ENCODE measurements around the gene PATJ.
"Not testable (repeated sequence)": the region's sequence is repeated elsewhere in the genome, so short reads cannot be mapped to it uniquely, and the experiment has no call there.

Gene PATJ, protein sequence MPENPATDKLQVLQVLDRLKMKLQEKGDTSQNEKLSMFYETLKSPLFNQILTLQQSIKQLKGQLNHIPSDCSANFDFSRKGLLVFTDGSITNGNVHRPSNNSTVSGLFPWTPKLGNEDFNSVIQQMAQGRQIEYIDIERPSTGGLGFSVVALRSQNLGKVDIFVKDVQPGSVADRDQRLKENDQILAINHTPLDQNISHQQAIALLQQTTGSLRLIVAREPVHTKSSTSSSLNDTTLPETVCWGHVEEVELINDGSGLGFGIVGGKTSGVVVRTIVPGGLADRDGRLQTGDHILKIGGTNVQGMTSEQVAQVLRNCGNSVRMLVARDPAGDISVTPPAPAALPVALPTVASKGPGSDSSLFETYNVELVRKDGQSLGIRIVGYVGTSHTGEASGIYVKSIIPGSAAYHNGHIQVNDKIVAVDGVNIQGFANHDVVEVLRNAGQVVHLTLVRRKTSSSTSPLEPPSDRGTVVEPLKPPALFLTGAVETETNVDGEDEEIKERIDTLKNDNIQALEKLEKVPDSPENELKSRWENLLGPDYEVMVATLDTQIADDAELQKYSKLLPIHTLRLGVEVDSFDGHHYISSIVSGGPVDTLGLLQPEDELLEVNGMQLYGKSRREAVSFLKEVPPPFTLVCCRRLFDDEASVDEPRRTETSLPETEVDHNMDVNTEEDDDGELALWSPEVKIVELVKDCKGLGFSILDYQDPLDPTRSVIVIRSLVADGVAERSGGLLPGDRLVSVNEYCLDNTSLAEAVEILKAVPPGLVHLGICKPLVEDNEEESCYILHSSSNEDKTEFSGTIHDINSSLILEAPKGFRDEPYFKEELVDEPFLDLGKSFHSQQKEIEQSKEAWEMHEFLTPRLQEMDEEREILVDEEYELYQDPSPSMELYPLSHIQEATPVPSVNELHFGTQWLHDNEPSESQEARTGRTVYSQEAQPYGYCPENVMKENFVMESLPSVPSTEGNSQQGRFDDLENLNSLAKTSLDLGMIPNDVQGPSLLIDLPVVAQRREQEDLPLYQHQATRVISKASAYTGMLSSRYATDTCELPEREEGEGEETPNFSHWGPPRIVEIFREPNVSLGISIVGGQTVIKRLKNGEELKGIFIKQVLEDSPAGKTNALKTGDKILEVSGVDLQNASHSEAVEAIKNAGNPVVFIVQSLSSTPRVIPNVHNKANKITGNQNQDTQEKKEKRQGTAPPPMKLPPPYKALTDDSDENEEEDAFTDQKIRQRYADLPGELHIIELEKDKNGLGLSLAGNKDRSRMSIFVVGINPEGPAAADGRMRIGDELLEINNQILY (N-terminal part only)
- 88.7 to 120 reads per million in 2 donors for total RNA-seq

DNA sequence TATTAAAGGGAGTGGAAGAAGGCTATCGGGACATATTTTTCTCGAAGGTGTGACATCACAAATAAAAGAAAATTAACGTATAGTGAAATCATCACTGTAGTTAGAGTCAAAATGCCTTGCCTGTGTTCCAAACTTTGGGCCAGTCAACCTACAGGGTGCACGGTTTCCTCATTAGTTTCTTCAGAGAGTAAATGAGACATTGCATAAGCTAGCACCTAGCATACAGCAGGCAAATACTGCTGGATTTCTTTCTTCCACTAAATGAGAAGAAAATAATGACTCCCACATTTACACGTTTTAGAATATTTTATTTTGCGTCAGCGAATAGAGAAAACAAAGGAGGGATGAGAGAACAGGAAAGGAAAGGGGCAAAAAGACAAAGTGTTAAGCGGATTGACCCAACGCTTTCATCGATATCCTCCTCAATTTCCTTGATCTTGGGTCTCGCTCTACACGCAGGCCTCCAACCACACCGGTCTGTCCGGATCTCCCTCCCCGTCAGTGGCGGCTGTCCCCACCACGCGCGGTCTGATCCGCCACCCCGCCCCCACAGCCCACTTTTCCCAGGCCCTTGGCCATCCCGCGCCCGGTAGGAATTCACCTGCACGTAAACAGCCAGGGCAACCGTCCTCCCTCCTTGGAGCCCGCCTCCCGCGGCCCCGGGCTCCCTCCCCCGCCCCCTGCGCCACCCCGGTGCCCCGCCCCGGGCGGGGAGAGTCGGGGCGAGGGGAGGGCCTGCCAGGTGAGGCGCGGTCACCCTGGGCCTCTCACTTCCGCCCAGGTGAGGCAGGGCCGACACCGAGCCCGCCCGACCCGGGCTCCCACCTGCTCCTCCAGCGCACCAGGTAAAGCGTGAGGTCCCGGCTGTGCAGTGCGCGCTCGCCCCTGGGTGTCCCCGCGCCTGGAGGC, at the start of gene PATJ:
TSS of gene PATJ (plus strand) at position 770 of the 909 bp plus-strand sequence. CDS start 20,413 bp downstream, outside the sequence.
- DNase-seq, result peak; percentile 51

DNA sequence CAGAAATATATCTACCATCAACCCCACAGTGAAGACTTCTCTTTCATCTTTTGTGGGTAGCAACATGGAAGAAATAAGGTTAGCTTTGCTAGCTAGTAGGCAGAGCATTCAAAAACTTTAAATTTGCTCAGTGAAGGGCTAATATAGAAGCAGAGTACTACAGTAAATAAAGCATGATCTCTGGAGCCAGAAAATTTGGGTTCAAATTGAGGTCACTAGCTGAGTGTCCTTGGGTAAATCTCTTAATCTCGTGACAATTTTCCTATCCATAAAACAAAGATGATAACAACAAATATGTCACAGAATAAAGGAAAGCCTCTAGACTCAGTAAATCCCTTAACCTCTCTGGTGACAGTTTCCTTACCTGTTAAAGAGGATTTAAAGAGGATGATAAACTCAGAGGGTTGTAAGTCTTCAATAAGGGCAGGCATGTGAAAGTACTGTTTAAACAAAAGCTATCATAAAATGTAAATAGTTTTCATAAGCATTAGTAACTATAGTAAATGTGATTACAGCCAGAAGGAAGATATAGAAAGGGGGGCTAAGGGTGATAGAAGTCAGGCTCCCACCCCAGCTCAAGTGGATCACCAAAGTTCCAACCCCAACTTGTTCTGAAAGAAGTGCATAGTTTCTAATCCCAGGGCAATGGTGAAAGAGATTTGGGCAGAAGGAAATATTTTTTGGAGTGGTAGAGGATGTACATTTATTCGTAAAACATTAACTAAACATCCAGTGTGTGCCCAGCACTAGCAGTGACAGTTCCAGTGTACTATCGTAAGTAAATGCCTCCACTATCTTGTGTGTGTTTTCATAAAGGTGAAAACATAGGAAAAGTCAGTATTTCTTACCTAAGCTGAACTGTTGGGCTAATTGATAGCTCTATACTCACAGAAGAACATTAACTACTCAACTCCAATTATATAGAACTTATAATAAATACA, 42.1 kb upstream of the PATJ start:
- no peak for DNase-seq

DNA sequence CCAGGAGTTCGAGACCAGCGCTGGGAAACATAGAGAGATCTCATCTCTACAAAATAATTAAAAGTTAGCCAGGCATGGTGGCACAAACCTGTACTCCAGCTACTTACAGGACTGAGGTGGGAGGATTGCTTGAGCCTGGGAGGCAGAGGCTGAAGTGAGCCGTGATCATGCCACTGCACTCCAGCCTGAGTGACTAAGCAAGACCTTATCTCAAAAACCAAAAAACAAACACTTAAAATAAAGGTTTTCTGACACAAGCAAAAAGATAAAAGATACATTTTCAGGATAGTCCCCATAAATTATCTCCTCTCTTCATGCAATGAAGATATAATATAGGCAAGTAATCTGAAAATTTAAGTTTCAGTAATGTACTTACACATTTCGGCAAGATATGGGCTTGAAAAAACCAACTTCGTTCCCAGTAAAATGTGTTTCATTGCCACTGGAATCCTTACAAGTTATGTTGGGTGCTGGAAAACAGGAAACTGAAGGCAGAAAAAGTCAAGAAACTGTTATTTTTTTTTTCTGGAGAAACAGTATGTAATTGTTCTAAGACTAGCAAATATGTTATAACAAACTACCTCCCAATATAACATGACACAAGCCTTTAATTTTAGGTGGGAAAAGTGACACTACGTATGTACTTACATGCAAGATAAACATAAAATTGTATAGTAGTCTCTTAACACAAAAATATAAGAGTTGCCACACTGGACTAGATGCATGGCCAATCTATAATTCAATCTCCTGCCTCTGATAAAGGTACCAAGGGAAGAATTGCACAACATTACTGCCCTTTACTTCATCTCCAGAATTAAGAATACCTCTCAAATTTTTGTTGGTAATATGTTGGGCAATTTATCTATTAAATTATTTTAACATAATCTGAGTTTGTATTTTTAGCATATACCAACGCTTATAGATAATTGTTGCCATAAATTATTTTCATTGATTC, 33.0 kb upstream of the PATJ start:
- no peak for DNase-seq

DNA sequence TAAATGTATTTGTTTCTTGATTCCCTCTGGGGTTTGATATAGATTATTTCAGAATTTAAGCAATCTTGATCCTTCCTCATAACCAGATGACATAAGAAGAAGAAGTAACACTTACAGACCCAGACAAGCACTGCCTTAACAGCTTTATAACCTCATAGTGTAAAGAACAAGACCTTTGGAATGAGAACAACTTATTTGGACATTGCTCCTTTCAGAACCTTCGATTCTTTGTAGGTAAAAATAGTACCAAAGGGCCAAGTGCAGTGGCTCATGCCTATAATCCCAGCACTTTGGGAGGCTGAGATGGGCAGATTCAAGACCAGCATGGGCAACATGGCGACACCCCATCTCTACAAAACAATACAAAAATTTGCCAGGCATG, 32.4 kb upstream of the PATJ start:
- DNase-seq, result no peak

DNA sequence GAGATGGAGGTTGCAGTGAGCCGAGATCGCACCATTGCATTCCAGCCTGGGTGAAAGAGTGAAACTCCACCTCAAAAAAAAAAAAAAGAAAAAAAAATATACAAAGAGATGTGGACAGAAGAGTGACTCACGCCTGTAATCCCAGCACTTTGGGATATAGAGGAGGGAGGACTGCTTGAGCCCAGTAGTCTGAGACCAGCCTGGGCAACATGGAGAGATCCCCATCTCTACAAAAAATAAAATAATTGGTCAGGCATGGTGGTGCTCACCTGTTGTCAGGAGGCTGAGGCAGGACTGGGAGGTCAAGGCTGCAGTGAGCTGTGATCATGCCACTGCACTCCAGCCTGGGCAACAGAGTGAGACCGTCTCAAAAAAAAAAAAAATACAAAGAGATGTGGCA, 31.0 kb upstream of the PATJ start:
- not testable (repeated sequence) for DNase-seq

DNA sequence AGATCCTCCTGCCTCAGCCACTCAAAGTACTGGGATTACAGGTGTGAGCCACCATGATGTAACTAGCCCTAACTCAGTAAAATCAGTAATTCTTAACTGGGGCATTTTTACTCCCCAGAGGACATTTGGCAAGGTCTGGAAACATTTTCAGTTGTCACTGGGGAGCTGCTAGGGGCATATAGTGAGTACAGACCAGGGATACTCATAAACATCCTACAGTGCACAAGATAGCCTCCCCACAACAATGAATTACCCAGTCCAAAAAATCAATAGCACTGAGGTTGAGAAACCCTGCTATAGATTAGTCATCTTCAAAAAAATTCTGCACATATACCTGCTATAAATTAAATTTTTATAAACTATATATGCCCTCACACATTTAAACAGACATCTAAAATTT, 30.3 kb upstream of the PATJ start:
- no peak for DNase-seq

DNA sequence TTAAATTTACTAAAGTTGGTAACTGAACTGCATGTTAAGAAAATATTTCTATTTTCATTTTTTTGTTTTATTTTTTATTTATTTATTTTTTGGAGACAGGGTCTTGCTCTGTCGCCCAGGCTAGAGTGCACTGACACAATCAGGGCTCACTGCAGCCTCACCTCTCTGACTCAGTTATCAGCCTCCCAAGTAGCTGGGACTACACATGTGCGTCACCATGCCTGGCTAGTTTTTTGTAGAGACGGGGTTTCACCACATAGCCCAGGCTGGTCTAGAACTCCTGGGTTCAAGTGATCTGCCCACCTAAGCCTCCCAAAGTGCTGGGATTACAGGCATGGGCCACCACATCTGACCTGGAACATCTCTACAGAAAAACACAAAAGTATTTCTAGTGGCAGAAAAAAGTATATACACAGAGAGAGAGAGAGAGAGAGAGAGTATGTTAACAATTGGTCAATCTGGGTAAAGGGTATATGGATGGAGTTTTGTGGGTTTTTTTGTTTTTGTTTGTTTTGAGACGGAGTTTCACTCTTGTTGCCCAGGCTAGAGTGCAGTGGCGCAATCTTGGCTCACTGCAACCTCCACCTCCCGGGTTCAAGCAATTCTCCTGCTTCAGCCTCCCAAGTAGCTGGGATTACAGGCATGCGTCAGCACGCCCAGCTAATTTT, 23.1 kb upstream of the PATJ start:
- DNase-seq, result not testable (repeated sequence)

DNA sequence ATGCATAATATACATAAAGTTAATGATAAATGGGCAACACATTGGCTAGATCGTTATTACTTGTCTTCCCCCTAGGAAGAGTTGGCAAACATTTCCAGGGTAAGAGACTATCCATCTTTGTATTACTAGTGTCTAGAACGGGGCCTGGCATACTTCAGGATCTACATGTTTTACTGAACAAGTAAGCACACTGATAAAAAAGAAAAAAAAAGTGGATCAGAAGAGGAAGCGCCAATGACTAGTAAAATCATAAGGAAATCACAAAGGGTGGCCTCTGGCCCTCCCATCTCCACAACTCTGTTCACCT, 17.8 kb upstream of the PATJ start:
- DNase-seq, result no peak

DNA sequence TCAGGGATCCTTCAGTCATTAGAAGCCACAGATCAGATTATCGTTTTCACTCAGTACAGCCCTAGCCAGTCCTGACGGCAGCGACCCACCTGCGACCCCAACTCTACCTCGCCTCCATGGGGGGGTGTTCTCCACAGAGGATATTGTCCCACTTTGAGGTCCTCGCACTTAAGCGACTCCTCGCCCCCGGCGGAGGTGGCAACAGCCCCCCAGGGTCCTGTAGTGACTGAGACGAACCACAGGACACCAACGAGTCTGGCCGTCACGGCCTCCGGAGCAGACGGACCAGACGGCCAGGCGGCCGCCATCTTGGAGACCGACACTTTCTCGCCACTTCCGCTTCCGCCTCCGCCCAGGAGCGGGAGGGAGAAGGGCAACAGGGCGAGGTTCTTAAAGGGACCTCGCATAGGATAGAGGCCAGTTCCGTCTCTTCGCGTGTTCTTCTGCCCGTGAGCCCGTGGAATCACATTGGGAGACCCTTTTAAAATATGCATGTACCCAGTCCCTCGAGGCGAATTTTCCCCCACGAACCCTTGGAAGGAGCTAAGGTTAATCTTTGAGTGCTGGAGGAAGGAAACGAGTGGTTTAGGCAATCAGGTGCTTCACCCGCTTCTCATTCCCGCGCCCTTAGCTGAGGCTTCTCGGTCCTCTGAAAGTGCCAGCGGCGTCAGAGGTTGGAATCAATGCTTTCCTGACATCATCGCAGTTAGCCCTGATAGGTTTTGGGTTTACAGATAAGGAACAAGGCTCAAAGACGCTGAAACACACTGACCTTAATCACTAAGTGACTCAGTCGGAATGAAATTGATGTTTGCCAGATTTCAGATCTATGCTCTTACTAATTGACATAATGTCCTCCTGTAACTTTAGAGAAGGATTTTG, 17.2 kb upstream of the PATJ start, which contains the start of gene TM2D1:
TSS of gene TM2D1 (minus strand) at position 329 of the 882 bp plus-strand sequence. CDS start at position 308, 21 bp downstream.
- DNase-seq, result peak; percentile 75

DNA sequence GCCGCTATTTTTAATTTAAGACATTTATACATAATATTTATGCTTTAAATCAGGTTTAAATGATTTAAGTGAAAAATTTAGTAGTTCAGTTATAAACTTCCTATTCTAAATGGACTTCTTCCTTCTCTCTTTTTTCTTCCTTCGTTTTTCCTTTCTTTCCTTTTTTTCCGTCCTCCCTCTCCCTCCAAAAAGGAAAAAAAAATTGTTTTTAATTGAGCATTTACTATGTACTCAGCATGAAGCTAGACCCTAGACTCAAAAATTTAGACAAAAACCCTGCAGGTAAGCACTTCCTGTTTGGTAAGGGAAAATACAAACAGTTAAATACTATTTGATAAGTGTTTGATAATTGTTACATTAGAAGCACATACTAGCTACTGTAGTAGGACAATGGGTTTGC, 14.7 kb upstream of the PATJ start:
- no peak for DNase-seq

DNA sequence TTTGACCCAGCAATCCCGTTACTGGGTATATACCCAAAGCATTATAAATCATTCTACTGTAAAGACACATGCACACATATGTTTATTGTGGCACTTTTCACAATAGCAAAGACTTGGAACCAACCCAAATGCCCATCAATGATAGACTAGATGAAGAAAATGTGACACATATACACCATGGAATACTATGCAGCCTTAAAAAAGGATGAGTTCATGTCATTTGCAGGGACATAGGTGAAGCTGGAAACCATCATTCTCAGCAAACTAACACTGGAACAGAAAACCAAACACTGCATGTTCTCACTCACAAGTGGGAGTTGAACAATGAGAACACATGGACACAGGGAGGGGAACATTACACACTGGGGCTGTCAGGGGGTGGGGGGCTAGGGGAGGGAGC, 11.6 kb upstream of the PATJ start:
- DNase-seq, result not testable (repeated sequence)

DNA sequence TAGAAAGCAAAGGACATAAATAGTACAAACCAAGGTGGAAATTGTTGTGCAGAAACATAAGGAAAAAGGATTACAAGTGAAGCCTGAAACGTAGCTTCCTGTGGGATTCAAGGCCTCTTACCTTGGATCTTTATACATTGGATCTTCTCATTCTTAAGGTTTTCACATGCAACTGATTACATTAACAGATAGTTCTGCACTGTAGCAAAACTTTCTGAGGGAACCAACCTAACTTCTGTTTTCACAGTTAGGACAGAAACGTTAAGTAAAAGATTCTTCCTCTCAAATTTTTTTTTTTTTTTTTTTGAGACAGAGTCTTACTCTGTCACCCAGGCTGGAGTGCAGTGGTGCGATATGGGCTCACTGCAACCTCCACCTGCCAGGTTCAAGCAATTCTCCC, 9.6 kb upstream of the PATJ start:
- DNase-seq, result no peak

DNA sequence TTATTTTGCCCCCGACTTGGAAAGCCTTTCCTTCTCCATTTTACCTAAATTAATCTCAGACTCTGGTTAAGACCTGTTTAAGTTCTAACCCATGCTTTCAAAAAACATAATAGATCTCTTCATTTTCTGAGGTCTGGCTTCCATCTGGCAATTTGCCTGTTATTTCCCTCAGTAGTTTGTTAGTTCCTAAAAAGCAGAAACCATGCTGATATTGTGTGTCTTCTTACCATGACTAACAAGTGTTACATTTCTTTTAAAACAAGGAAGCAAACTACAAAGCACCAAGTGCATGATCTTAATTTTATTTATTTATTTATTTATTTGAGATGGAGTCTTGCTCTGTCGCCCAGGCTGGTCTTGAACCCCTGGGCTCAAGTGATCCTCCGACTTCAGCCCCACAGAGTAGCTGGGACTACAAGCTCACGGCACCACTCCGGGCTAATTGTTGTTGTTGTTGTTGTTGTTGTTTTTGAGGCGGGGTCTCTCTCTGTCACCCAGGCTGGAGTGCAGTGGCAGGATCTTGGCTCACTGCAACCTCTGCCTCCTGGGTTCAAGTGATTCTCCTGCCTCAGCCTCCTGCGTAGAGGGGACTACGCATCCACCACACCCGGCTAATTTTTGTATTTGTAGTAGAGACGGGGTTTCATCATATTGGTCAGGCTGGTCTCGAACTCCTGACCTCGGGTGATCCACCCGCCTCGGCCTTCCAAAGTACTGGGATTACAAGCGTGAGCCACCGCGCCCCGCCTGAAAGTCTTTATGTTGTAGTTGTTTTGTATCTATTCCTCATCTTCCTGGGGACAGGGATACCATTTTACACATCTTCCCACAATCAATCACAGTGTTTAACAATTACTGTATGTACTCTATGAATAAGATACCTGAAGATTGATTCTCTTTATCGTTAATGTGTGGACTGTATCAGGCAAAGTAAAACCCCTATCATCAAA, 1.3 kb upstream of the PATJ start:
- no peak for DNase-seq

DNA sequence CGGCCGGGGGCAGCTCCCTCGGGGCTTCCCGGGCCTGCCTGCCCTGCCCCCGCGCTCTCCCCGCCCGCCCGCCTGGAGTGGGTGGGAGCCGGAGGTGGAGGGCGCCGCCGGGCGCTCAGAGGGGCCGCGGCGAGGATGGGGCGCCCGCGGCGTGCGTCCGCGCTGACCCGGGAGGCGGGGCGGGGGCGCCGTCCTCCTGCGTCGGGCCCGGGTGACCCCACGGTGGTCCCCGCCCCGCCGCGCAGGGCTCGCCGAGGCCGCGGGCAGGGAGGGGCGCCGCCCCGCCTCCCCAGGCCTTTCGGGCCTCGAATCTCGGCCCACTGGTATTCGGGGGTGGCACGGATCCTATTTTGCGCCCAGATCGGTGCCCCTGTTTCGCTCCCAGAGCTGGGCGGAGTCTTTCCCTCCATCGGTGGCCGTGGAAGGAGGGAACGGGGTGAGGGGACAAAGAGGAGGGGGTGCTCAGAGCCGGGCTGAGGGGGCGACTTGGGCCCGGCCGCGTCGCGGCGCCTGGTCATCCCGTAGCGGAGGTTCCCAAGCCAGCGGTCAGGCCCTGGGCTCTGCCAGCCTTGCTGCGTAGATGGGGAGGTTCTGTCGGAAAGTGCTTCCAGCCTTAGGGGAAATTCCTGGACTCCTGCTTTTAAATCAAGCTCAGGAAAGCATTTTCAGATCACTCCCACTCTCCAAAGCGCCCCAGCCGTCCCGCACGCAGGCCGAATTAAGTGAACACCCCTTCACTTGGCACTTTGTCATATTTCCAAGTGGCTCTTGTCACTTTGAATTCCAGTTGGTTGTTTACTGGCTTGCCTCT, 545 bp downstream of the PATJ start:
- peak; percentile 7 for DNase-seq

DNA sequence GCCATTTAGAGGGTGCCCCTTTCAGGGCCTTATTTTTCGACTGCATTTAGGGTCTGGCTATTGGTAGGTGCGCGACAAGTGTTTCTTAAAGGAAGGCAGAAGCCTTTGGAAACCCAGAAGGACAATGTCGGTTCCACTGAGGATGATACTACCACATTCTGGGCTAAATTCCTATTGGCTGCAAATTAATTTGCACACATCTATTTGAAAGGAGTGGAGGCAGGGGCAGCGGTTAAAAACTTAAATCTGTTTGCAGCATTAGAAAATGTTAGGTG, 1.1 kb downstream of the PATJ start:
- no peak for DNase-seq
